GM12891 (cell line): Measurements from ENCODE around the gene HECTD4. TPM values are rescaled to one million over a fixed set of nuclear protein-coding genes. Genes with fewer than 3 reads are reported as not detected.
A peak's percentile ranks its signal among the peaks of the same experiment; 100 is the strongest.

Experiments
- DNase-seq: peaks from one replicate; pipeline ENCODE4 v3.0.0; 2011; ENCODE audit warnings: low spot score; ENCODE audit not compliant: insufficient read length
- FAIRE-seq: peaks from 2 replicates; lab custom pipeline; 2011; peaks lifted over from hg19 to GRCh38; lab: Jason Lieb, UNC
- PAX5 ChIP-seq: IDR thresholded peaks from 2 replicates; pipeline ENCODE4 v1.6.1; 2011; ENCODE audit warnings: low read length, moderate library complexity, mild to moderate bottlenecking; ENCODE audit not compliant: insufficient read depth, severe bottlenecking
- POLR2A ChIP-seq: IDR thresholded peaks from 2 replicates; pipeline ENCODE4 v1.6.1; 2011; ENCODE audit warnings: low read depth, low read length, control low read depth
- POLR2AphosphoS5 ChIP-seq: IDR thresholded peaks from 2 replicates; pipeline ENCODE4 v1.6.1; 2011; ENCODE audit warnings: low read depth, low read length, control low read depth
- POU2F2 ChIP-seq: IDR thresholded peaks from 2 replicates; pipeline ENCODE4 v1.6.1; 2011; ENCODE audit warnings: low read depth, mild to moderate bottlenecking, control low read depth, low read length, moderate library complexity
- SPI1 ChIP-seq: IDR thresholded peaks from 2 replicates; pipeline ENCODE4 v1.6.1; 2011; ENCODE audit warnings: low read depth, low read length, control low read depth
- TAF1 ChIP-seq: IDR thresholded peaks from 2 replicates; pipeline ENCODE4 v1.6.1; 2011; ENCODE audit warnings: low read depth, low read length, control low read depth
- polyA plus RNA-seq: library from polyadenylated mRNA; unstranded; fragments of >200 nt; gene quantifications from one replicate; pipeline ENCODE4 v1.2.1, GENCODE V29; 2012; ENCODE audit warnings: low read depth, missing spikeins, inconsistent platforms; ENCODE audit not compliant: missing spikeins

The HECTD4 gene, protein sequence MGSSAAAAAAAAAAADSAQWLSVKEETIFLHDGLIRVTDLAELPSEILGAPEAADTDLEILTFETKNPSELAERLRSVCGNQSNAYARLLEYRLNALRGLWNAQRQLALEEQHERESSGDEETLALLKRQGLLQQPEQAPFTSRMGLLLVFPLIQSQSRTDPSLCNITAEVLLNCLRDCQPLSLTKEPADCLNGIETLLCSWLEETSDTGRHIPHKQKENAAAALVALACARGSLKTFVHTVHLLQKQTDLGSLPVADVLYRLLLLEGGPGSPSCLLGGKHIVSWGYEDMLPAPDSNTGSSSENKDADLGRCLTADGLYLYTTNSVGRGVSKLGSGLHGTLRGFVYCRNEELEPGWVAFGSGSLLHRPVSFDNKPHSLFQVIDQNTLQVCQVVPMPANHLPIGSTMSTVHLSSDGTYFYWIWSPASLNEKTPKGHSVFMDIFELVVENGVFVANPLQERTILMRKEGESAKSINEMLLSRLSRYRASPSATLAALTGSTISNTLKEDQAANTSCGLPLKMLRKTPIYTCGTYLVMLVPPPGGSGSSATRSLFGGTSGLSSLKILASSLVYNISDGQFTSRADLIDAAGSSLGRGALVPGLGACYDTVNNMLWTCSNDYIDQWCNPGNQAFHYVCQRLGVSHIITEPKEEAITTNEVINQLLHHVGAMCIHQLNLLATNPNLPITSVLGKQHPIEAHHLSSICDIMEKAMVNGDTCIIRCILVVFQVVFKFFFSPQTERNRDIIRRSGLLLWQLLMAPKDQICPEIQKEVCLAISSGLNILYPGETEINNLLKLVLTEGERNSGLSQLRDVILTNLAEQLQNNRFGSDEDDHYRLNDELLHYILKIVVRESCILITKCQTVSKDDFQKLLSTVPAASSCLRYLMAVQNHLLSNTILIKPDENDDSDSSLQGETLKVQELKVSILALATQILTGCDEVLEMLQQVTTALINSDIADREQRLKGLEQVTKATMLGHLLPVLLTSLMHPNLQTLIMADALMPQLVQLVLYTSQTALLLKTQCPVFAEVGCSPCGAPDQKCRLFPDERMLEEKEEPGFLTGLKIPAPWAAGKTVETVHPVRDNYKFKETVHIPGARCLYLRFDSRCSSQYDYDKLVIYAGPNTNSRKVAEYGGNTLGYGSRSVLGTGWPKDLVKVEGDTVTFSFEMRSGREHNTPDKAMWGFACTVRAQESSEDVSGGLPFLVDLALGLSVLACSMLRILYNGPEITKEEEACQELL (N-terminal part only)
- 20.8 TPM for polyA plus RNA-seq

DNA sequence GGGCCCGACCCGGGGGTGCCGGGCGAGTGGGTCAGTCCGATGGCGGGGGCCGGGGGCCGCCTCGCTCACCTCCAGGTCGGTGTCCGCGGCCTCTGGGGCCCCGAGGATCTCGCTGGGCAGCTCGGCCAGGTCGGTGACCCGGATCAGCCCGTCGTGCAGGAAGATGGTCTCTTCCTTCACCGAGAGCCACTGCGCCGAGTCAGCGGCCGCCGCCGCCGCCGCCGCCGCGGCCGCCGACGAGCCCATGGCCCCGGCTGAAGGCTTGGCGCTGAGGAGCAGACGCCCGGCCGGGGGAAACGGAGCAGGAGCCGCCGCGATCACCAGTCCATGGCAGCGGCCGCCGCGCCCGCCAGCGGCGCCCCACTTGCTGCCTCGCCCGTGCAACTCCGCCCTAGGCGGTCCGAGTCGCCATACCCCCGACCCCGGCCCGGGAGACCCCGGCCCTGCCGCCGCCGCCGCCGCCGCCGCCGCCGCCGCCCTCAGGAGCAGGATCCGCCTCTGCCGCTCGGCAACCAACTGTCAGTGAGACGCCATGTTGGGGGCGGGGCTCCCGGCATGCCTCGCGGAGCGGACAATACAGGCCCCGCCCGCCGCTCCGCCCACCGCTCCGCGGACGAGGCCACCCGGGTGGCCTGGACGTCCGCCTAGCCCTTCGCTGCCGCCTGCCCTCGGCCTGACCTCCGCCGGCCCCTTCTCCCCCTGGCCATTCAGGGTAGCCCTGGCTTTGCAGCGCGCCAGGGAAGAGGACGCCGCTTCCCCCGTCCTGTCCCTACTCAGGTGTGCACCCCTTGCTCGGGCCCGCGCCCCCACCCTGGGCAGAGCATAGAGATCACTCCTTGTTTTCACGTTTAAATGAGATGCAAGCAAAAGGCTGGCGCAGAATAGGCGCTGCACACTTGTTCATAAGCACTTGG is at the start of gene HECTD4:
TSS of gene HECTD4 (minus strand) at position 549 of the 914 bp plus-strand sequence. CDS start at position 246, 303 bp downstream.
- peak; percentile 92 for DNase-seq
- TF ChIP-seq PAX5 (no peak), POU2F2 (no peak), POLR2AphosphoS5 (peak; percentile 71), POLR2A (peak; percentile 59), SPI1 (no peak), TAF1 (peak; percentile 64)
- FAIRE-seq: peak; percentile 78

DNA sequence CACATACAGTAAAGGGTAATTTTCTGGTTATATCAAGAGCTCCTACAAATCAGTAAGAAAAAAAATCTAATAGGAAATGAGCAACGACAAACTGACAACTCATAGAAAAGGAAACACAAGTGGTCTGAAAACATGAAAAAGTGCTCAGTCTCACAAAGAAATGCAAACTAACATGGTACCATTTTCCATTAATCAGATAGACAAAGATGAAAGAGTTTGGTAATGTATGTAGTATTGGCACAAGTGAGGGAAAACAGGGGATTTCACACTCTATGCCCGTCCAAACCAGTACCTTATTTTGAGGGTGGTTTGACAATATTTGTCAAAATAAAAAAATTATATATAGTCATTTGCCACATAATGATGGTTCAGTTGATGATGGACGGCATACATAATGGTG is 49.7 kb upstream of the HECTD4 start:
- TF ChIP-seq POLR2A (no peak), PAX5 (no peak), SPI1 (no peak), TAF1 (no peak), POLR2AphosphoS5 (no peak), POU2F2 (no peak)
- FAIRE-seq (no peak), DNase-seq (no peak)

DNA sequence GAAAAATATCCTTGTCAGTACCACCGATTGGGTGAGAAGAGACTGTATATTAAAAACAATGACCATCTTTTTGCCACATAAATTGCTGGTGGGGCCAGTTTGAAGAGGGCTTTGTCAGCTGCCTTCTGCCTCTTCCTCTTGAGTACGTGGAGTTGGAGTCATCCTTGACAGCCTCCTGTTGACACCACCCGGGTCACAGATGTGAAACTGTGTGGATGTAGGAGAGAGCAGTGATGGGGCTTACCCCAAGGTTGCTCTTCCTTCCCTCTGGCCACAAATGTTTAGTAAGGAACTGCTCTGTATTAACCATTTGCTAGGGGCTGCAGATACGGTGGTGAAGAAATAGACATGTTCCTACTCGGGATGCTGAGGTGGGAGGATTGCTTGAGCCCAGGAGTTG is 48.7 kb upstream of the HECTD4 start:
- TF ChIP-seq SPI1 (0 out of 2 replicates have a peak, but pooled peaks have one; percentile 6), POU2F2 (no peak)
- FAIRE-seq: peak; percentile 57
- DNase-seq: no peak

DNA sequence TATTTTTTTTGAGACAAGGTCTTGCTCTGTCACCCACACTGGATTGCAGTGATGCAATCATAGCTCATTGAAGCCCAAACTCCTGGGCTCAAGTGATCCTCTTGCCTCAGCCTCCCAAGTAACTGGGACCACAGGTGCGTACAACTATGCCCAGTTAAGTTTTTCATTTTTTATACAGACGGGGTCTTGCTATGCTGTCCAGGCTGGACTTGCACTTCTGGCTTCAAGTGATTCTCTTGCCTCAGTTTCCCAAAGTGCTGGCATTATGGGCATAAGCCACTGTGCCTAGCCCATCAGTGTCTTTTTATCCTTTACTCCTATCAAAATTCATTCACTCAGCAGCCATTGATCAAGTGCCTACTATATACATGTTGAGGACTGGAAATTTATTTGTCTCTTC is 45.5 kb upstream of the HECTD4 start:
- TF ChIP-seq POLR2A (no peak), POU2F2 (no peak), TAF1 (no peak), PAX5 (no peak), SPI1 (no peak), POLR2AphosphoS5 (no peak)
- DNase-seq (no peak), FAIRE-seq (no peak)

DNA sequence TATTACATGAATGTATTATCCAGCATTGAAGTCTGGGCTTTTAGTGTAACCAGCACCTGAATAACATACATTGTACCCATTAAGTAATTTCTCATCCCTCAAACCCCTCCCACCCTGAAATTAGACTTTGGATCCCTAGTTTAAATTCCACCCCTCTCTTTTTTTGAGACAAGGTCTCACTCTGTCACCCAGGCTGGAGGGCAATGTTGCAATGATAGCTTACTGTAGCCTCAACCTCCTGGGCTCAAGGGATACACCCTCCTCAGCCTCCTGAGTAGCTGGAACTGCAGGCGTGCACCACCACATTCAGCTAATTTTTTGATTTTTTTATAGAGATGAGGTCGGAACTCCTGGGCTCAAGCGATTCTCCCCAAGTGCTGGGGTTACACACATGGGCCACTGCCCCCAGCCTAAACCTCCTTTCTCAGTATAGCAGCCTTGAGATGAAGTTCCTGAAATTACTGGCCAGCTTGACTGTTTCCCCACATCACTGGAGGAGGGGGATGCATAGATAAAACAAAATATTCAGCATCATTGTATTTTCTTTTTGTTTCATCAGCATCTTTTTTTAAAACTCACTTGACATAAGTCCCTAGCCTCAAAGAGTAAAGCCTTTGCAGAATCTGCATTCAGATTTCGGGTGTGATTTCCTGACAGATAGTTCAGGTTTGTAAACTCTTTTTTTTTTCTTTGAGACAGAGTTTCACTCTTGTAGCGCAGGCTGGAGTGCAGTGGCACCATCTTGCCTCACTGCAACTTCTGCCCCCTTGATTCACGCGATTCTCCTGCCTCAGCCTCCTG is 43.6 kb upstream of the HECTD4 start:
- no peak for FAIRE-seq

DNA sequence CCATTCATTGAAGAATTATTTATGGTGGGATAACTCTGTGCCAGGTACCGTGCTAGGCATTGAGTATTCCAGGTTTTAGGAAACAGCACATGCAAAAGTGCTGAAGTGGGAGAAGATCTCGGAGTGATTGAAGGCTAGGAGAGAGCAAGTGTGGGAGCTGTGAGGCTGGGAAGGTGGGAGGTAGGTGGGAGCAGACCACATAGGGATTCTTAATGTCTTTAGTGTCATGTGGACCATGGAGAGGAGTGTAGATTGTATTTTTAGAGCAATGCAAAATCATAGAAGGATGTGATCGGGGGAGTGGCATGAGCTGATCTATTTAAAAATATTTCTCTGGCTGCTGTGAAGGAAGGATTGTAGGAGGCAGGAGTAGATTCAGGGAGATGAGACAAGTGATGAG is 41.9 kb upstream of the HECTD4 start:
- no peak for DNase-seq
- TF ChIP-seq SPI1: no peak
- TF ChIP-seq POLR2AphosphoS5: no peak
- no peak for TF ChIP-seq POU2F2
- TF ChIP-seq TAF1: no peak
- TF ChIP-seq PAX5: no peak
- no peak for TF ChIP-seq POLR2A
- no peak for FAIRE-seq

More for the DNA sequence above, 43.6 kb upstream of the HECTD4 start:
- TF ChIP-seq PAX5 (no peak), SPI1 (no peak), POLR2AphosphoS5 (no peak), POLR2A (no peak), POU2F2 (no peak), TAF1 (no peak)
- no peak for DNase-seq

DNA sequence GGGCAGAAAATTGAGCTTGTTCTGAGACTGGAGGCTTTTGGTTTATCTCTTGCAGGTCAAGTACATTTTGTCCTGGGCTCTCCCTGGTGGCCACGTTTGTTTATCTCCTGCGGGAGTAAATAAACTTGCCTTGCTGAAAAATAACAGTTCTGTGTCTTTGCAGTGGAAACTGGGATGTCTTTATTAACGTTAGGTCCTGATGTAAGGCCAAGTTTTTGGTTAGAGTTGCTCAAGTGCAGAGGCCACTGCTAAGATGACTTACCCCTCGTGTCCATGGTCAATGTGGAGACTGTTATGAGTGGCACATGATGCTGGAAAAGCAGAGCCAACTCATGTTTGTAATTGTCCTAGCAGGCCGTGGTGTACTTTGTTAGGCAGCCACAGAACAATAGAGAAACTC is 40.3 kb upstream of the HECTD4 start:
- FAIRE-seq (no peak), DNase-seq (no peak)
- TF ChIP-seq POLR2AphosphoS5 (no peak), TAF1 (no peak), SPI1 (no peak), PAX5 (no peak), POLR2A (no peak), POU2F2 (no peak)

DNA sequence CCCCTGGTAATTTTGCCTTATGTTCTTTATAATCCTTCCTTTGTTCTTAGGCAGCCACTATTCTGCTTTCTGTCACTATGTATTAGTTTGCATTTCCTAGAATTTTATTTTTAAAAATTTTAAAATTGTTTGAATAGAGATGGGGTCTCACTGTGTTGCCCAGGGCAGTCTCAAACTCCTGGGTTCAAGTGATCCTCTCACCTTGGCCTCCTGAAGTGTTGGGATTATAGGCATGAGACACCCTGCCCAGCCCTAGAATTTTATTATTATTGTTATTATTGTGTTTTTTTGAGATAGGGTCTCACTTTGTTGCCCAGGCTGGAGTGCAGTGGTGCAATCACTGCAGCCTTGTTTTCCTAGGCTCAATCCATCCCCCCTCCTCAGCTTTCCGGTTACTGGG is 39.1 kb upstream of the HECTD4 start:
- DNase-seq (no peak), FAIRE-seq (no peak)
- TF ChIP-seq POLR2A (no peak), TAF1 (no peak), POLR2AphosphoS5 (no peak), SPI1 (no peak), POU2F2 (no peak), PAX5 (no peak)
